Measurements from ENCODE around the gene HBG1.
"Not testable (repeated sequence)": the region's sequence is repeated elsewhere in the genome, so short reads cannot be mapped to it uniquely, and the experiment has no call there.

The HBG1 gene

DNA sequence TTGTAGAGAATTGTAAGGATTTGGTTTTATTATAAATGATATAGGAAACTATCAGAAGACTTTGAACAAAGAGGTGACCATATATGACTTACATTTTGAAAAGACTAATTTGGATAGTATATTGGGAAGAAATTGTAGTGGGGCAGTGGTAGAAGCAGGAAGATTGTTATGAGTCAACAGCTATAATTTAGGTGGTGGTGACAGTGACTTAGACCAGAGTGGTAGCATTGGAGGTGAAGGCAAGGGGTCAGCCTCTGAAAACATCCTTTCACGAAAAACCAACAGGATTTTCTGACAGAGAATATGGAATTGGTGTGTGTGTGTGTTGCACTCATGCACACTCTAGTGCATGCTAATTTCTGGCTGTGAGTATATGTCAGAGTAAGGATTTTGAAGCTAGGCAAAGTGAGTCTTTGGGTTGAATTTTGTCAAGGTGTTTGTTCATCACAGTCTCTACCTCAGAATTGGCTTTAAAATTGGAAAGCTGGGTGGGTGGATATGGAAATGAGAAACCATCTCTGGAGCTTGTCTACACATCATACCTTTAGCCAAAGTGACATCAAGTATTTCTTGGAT lies 28.2 kb upstream of the HBG1 start:
- DNase-seq (ENCODE audit: low spot score): no peak

DNA sequence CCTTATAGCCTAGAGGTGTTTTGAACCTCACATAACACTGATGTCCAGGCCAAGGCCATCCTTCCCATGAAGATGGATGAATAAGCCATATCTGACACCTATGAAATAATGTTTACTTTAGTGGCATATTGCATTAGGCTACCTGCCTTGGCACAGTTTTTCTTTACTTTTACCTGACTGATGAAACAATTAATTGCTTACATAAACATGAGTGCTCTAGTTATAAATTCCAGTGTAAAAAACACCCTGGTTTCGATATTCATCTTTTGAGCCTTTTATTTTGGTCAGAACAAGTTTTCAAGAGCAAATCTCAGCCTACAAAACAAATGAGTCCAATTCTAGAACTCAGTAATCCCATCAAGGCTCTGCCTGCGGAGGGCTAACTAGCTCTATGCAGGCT lies 27.0 kb upstream of the HBG1 start:
- DNase-seq (ENCODE audit: low spot score): no peak

DNA sequence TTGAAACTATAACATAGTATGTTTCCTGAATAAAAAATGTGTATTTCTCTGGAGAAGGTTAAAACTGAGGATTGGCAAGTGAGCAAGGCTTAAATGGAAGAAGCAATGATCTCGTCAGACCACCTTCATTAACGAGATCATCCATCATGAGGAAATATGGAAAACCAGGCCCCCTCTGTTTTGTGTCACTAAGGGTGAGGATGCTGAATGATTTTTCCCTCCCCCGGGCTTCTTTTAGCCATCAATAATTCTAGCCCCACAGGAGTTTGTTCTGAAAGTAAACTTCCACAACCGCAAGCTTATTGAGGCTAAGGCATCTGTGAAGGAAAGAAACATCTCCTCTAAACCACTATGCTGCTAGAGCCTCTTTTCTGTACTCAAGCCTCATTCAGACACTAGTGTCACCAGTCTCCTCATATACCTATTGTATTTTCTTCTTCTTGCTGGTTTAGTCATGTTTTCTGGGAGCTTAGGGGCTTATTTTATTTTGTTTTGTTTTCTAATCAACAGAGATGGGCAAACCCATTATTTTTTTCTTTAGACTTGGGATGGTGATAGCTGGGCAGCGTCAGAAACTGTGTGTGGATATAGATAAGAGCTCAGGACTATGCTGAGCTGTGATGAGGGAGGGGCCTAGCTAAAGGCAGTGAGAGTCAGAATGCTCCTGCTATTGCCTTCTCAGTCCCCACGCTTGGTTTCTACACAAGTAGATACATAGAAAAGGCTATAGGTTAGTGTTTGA lies 25.9 kb upstream of the HBG1 start:
- DNase-seq (ENCODE audit: low spot score): no peak

DNA sequence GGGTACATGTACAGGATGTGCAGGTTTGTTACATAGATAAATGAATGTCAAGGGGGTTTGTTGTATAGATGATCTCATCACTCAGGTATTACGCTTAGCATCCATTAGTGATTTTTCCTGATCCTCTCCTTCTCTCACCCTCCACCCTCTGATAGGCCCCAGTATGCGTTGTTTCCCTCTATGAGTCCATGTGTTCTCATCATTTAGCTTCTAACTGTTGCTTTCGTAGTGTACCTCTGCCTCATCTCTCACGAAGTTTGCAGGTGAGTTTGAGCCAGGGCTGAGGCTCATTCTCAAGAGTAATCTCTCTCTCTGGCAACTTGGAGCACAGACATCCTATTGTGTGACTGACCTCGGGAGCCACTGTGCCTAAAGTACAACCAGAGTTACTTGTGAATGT lies 24.7 kb upstream of the HBG1 start:
- DNase-seq (ENCODE audit: low spot score): no peak

DNA sequence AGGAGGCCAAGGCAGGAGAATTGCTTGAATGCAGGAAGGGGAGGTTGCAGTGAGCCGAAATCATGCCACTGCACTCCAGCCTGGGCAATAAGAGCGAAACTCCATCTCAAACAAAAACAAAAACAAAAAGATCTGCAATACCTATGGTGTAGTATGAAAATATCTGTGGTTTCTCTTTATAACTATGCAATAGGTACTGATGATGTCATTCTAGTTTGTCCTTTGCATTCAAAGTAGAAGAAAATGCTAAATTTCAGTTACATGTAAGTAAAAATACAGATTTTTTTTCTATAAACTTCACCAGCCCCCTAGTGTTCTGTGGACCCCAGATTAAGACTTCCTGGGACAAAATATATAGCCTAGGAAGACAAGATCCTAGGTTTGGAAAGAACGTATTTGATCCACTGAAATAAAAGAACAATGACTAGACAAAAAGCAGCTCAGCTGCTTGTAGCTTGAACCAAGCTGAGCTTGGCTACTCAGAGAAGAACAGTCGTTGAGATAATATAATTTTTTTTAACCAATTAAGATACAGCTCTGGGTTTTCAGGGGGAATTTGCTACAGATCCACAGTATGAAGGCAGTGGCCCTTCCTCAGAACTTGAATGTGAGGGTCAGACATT lies 22.8 kb upstream of the HBG1 start:
- no peak for DNase-seq (ENCODE audit: low spot score)

DNA sequence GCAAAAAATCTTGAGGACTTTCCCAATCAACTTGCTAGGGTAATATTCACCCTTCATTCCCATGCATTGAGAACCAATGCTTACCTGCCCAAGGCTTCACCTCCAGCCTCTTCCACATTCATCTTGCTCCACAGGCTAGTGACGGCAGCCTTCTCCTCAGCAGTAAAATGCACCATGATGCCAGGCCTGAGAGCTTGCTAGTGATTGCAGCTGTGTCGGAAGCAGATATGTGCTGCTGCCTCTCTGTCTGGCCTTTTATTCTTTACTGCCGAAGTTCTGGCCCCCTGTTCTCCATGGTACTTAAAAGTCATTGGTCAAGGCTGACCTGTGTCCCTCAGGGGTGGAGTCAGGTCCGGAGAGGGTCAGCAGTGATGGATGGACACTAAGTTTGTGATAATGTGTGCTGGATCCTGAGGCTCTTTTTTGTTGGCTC lies 20.1 kb upstream of the HBG1 start, which contains the start of gene HBE1:
Gene HBE1, minus strand, starts transcription at position 231 of the 433 bp plus-strand sequence. Its CDS starts 55 bp downstream, at position 176.
- DNase-seq (ENCODE audit: low spot score): no peak

DNA sequence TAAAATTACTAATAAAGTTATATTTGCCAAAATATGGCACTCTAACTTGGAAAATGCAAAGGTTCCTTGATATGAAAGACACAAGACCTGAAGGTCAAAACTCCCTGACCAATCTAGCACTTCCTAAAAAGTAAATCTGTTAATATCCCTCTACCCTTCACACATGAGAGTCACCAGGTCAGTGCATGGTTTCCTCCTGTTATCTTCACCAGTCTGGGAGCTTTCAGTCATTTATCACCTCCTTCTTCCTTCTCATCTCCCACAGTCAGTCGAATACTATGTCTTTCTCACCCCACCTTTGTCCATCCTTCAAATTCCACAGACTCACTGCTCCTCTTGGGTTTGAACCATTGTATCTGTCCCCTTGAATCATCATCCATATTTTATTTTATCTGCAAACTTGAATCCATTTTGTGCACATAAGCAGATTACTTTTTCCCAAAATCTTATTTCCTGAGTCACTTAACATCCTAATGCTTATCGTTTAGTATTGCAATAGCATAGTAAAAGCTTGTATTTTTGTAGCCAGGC lies 17.4 kb upstream of the HBG1 start:
- no peak for DNase-seq (ENCODE audit: low spot score)

DNA sequence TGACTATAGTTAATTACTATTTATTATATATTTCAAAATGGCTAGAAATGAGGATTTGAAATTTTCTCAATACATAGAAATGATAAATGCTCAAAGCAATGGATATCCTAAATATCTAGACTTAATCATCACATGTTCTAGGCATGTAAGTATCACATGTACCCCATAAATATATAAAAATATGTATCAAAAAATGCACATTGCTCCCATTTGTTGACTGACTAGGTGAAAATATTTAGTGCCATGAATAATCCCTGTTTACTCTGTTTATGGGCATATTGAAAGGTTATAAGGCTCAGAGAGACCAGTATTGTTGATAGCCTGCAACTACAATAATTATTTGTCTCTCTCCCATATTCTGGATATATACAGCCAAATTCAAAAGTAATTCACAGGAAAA lies 17.0 kb upstream of the HBG1 start:
- no peak for DNase-seq (ENCODE audit: low spot score)

DNA sequence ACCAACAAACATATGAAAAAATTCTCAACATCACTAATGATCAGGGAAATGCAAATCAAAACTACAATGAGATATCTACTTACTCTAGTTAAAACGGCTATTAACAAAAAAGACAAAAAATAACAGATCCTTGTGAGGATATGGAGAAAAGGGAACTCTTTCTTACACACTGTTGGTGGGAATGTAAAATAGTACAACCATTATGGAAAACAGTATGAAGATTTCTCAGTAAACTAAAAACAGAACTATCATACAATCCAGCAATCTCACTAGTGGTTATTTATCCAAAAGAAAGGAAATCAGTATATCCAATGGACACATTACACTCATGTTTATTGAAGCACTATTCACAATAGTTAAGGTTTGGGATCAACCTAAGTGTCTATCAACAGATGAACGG lies 16.2 kb upstream of the HBG1 start:
- no peak for DNase-seq (ENCODE audit: low spot score)

DNA sequence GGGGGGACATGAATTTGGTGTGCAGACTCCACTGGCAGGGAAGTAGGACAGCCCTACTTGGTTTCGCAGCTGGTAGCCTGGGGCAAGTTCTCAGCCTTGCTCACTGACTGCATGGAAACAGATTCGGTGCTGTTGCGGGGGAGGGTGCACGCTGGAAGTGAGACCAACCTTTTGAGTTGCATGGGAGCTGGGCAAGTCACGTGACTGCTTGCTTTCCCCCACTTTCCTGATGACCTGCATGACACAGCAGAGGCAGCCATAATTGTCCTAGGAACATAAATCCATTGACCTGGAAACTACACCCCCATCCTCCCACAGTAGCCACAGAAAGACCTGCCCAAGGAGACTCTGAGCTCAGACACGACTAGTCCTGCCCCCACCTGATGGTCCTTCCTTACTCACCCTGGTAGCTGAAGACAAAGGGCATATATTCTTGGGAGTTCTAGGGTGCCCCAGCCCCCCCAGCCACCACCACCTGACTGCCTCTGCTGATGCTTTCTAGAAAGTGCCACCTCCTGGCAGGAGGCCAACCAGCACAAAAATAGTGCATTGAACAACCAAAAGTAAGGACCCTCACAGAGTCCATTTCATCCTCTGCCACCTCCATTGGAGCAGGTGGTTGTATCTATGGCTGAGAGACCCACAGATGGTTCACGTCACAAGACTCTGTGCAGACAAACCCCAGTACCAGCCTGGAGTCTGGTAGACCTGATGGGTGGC lies 9.0 kb upstream of the HBG1 start:
- DNase-seq (ENCODE audit: low spot score): no peak

DNA sequence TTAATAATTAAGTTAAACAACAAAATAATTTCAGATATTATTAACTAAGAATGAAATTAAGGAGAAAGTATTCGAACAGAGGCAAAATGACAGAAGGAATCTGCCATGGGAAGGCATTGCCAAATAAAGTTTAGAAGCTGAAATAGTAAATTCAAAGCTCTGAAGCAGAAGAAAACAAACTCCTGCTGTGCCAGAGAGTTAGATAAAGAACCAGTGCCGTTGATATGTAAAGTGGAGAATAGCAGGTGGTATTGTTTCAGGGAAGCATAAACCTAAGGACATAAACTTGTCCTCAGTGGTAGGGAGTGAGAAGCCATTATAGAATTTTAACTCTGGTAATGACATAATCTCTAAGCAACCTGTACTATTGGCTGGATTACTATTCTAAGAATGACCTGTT lies 7.6 kb upstream of the HBG1 start:
- DNase-seq (ENCODE audit: low spot score): no peak

DNA sequence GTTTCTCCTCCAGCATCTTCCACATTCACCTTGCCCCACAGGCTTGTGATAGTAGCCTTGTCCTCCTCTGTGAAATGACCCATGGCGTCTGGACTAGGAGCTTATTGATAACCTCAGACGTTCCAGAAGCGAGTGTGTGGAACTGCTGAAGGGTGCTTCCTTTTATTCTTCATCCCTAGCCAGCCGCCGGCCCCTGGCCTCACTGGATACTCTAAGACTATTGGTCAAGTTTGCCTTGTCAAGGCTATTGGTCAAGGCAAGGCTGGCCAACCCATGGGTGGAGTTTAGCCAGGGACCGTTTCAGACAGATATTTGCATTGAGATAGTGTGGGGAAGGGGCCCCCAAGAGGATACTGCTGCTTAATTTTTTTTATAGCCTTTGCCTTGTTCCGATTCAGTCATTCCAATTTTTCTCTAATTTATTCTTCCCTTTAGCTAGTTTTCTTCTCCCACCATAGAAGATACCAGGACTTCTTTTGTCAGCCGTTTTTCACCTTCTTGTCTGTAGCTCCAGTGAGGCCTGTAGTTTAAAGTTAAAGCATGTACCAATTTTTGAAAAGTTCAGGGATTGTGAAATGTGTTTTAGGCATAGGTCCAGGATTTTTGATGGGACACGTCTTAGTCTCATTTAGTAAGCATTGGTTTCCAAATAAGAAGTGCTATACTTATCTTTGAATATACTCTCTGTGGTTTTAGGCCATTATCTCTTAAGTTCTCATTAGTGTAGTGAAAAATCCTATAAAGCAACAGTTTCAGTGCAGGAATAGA lies 5.2 kb upstream of the HBG1 start, which contains the start of gene HBG2:
Gene HBG2, minus strand, starts transcription at position 136 of the 768 bp plus-strand sequence. Its CDS starts 53 bp downstream, at position 83.
- not testable (repeated sequence) for DNase-seq (ENCODE audit: low spot score)

DNA sequence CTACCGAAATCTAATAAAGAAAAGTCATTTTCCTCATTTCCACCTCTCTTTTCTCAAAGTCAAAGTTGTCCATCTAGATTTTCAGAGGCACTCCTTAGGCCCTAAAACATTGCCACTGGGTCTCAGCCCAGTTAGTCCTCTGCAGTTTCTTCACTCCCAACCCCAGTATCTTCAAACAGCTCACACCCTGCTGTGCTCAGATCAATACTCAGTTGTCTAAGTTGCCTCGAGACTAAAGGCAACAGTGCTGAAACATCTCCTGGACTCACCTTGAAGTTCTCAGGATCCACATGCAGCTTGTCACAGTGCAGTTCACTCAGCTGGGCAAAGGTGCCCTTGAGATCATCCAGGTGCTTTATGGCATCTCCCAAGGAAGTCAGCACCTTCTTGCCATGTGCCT lies 4.4 kb upstream of the HBG1 start:
- not testable (repeated sequence) for DNase-seq (ENCODE audit: low spot score)

DNA sequence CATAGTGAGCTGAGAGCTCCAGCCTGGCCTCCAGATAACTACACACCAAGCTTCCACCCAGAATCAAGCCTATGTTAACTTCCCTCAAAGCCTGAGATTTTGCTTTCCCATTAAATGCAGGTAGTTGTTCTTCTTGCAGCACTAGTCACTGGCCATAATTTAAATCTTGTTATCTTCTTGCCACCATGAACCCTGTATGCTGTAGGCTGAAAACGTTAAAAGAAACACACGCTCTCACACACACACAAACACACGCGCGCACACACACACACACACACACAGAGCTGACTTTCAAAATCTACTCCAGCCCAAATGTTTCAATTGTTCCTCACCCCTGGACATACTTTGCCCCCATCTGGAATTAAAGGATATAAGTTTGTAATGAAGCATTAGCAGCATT lies 3.8 kb upstream of the HBG1 start:
- DNase-seq (ENCODE audit: low spot score): not testable (repeated sequence)

DNA sequence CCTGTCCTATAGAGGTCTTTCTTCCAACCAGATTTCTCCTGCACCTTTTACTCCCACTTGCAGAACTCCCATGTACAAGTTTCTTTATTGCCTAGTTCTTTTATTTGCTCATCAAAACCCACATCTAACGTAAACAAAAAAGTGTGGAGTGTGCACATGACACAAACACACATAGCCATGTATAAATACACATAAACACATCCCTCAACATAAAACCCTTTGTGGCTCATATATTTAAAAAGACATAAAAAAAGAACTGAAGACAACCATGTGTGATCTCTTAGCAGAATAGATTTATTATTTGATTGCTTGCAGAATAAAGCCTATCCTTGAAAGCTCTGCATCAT lies 3.2 kb upstream of the HBG1 start:
- DNase-seq (ENCODE audit: low spot score): no peak

DNA sequence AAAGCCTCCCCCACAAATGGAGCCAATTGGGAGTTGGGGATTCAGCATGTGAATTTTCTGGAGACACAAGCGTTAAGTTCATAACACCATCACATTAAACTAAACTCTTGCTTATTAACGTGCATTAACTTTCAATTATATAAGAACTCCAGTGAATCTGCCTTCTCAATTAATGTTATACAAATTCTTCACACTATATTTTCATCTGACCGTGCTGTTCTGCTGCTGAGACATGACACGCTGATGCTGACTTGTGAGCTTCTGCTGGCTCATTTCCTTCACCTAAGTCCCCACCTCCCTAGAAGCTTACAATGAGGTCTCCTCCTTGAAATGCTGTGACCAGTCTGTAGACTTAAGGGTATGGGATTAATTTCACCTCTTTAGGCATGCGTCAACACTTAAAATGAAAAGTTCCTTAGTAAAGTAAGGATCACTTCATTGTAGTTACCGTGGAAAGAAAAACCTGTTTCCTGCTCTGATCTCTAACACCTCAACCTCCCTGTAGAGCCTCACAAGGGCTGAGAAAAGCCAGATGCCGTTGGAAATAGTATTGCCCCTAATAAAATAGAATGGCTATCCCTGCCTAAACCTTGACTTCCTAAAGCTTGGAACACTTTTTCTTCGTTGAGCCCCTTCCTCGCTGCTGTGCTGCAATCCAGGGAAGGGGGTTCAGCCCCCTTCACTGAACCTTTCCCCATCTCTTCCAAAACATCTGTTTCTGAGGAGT lies 2.7 kb upstream of the HBG1 start:
- DNase-seq (ENCODE audit: low spot score): no peak

DNA sequence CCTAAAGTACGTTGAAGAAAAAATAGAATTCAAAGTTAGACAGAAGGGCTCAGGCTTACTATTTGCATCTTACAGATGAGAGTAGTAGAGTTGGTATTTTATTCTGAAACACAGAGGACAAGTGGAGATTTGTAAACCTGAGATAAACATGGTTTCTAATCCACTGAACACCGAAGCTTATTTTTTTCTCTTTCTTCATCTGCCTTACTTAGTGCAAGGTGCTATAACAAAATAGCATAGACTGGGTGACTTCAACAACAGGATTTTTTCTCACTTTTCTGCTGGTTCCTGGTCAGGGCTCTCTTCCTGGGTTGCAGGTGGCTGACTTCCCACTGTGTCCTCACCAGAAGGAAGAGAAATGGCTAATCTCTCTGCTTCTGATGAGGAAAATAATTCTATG lies 2.1 kb upstream of the HBG1 start:
- no peak for DNase-seq (ENCODE audit: low spot score)

DNA sequence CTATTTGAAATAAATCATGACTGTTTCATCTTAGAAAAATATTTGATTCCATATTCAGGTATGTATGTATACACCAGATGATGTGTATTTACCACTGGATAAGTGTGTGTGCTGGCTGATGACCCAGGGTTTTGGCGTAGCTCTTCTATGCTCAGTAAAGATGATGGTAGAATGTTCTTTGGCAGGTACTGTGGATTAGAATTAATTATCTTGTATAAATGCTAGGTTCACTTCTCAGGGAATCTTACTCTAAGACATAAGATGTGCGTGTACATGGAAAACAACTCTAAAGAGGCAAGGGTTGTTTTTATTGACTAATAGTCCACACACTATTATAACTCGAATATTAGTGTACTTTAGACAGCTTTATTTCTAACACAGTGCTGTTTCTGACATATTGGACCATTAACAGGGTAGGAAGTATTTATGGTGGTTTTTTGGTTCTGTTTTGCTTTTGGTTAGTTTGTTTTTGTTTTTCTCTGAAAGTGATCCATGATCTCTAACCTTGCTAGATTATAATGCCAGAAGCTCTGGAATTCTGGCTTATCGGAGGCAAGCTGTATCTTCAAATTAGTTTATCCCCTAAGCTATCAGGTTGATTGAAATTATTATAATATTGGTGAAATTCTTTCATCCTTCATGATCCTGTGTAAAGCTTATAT lies 1.0 kb upstream of the HBG1 start:
- DNase-seq (ENCODE audit: low spot score): no peak

DNA sequence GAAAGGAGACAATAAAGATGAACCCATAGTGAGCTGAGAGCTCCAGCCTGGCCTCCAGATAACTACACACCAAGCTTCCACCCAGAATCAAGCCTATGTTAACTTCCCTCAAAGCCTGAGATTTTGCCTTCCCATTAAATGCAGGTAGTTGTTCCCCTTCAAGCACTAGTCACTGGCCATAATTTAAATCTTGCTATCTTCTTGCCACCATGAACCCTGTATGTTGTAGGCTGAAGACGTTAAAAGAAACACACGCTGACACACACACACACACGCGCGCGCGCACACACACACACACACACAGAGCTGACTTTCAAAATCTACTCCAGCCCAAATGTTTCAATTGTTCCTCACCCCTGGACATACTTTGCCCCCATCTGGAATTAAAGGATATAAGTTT lies 1.2 kb downstream of the HBG1 start:
- DNase-seq (ENCODE audit: low spot score): not testable (repeated sequence)

DNA sequence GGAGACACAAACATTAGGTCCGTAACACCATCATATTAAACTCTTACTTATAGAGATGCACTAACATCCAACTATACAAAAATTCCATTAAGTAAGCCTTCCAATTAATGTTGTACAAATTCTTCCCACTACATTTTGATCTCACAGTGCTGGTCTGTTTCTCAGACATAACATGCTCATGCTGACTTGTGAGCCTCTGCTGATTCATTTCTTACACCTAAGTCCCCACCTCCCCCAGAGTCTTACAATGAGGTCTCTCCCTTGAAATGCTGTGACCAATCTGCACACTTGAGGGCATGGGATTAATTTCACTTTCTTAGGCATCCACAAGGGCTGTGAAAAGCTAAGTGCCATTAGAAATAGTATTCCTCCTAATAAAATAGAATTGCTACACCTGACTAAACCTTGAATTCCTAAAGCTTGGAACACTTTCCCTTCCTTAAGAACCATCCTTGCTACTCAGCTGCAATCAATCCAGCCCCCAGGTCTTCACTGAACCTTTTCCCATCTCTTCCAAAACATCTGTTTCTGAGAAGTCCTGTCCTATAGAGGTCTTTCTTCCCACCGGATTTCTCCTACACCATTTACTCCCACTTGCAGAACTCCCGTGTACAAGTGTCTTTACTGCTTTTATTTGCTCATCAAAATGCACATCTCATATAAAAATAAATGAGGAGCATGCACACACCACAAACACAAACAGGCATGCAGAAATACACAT lies 2.0 kb downstream of the HBG1 start:
- DNase-seq (ENCODE audit: low spot score): no peak
